ENCODE results near the gene TIE1. TPM values are rescaled to one million over a fixed set of nuclear protein-coding genes. Genes with fewer than 3 reads are reported as not detected.

Gene TIE1
- total RNA-seq, 2 experiments from 2014 or later: 0.15 to 0.66 TPM

DNA sequence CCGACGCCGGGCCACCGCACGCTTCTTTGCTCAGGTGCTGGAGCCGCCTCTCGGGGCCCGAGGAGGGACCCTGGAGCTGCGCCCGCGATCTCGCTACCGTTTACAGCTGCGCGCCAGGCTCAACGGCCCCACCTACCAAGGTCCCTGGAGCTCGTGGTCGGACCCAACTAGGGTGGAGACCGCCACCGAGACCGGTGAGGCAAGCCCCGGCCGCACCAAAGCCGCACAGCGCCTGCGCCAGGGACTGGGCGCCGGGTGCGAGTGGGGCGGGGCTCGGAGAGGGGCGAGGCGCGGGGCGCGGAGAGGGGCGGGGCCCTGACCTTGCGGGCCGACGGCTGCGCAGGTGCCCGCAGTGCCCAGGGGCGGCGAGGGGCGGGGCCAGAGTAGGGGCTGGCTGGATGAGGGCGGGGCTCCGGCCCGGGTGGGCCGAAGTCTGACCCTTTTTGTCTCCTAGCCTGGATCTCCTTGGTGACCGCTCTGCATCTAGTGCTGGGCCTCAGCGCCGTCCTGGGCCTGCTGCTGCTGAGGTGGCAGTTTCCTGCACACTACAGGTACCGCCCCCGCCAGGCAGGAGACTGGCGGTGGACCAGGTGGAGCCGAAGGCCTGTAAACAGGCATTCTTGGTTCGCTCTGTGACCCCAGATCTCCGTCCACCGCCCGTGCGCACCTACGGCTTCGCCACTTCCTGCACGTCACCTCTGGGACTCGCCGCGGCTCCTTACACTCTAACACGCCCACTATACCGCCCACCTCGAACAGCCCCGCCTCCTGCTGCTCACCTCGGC lies 48.2 kb downstream of the TIE1 start:
- H3K79me2 ChIP-seq (ENCODE audit: insufficient read depth, low read depth, low read length): no peaks in the 10 kb centered on the region
- POLR2A ChIA-PET: no interaction called here
- TF ChIP-seq, protein P1, sequence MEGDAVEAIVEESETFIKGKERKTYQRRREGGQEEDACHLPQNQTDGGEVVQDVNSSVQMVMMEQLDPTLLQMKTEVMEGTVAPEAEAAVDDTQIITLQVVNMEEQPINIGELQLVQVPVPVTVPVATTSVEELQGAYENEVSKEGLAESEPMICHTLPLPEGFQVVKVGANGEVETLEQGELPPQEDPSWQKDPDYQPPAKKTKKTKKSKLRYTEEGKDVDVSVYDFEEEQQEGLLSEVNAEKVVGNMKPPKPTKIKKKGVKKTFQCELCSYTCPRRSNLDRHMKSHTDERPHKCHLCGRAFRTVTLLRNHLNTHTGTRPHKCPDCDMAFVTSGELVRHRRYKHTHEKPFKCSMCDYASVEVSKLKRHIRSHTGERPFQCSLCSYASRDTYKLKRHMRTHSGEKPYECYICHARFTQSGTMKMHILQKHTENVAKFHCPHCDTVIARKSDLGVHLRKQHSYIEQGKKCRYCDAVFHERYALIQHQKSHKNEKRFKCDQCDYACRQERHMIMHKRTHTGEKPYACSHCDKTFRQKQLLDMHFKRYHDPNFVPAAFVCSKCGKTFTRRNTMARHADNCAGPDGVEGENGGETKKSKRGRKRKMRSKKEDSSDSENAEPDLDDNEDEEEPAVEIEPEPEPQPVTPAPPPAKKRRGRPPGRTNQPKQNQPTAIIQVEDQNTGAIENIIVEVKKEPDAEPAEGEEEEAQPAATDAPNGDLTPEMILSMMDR (conservative IDR thresholded peaks at IDR 0.05; ENCODE audit: low read length): no peak
- TF ChIP-seq EZH2phosphoT487 (IDR thresholded peaks at IDR 0.05; ENCODE audit: borderline replicate concordance, low read depth, low read length): no peak
- H3K4me3 ChIP-seq (ENCODE audit: low read depth, low read length, poor library complexity, severe bottlenecking): peak overlapping the region; percentile 64
- intact Hi-C loops (cut with micrococcal nuclease; ENCODE audit: unreplicated experiment): no loop called here
- H3K9me2 ChIP-seq (ENCODE audit: insufficient read depth, low read length): no peaks in the 10 kb centered on the region
- no TSS peak for BruUV-seq (replicated peaks)
- CTCF ChIA-PET (ENCODE audit: unreplicated experiment): no interaction called here
- DNase-seq (ENCODE audit: low spot score): peak; percentile 74
- peaks cover 16% of the 10 kb centered on the region for H3K4me1 ChIP-seq (ENCODE audit: insufficient read depth, low read length, poor library complexity, severe bottlenecking)
- H4K20me1 ChIP-seq (ENCODE audit: insufficient read depth, low read length): no peaks in the 10 kb centered on the region
- peak overlapping the region; percentile 66 for H2AFZ ChIP-seq (ENCODE audit: low read length)
- peak overlapping the region; percentile 72 for H3K4me2 ChIP-seq (ENCODE audit: low read length)
- H3K9me3 ChIP-seq (ENCODE audit: low read length): no peaks in the 10 kb centered on the region
- no peaks in the 10 kb centered on the region for H3K36me3 ChIP-seq (ENCODE audit: insufficient read depth, low read length)
- H3K27ac ChIP-seq (ENCODE audit: low read depth, low read length, poor library complexity, severe bottlenecking): peak overlapping the region; percentile 49

DNA sequence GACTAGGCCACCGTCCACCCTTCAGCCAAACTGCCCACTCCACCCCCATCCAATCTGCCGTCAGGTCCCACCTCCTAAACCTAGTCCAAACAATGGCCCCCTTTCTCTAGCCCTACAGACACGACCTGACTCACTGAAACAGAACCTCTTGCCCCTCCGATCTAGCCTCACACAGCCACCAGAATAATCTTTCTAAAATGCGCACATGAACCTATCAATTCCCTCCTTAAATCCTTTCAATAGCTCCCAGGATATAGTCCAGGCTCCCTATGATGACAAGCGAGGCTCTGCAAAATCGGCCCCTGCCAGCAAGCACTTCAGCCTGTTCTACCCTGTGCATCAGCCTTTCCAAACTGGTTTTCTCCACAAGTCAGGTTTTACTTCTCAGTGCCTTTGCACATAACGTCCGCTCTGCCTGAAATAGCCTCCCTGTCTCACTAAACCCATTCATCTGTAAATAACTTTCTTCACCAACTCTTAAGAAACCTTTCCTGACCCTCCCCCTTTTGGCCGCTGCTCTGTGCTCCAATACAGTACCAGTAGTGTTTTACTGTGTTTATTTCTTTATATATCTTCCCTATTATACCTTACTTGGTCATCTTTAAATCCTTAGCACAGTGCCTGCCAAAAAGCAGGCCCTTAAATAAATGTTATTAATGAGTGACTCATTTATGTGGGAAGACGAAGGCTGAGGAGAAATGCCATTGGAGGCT lies 49.0 kb downstream of the TIE1 start:
- H3K9me3 ChIP-seq (ENCODE audit: low read length): no peaks in the 10 kb centered on the region
- peaks cover 16% of the 10 kb centered on the region for H3K4me1 ChIP-seq (ENCODE audit: insufficient read depth, low read length, poor library complexity, severe bottlenecking)
- H2AFZ ChIP-seq (ENCODE audit: low read length): peak overlapping the region; percentile 46
- DNase-seq (ENCODE audit: low spot score): peak; percentile 36
- peak overlapping the region; percentile 49 for H3K27ac ChIP-seq (ENCODE audit: low read depth, low read length, poor library complexity, severe bottlenecking)
- TF ChIP-seq EZH2phosphoT487 (IDR thresholded peaks at IDR 0.05; ENCODE audit: borderline replicate concordance, low read depth, low read length): no peak
- TF ChIP-seq, protein P1 (conservative IDR thresholded peaks at IDR 0.05; ENCODE audit: low read length): no peak
- no peaks in the 10 kb centered on the region for H3K79me2 ChIP-seq (ENCODE audit: insufficient read depth, low read depth, low read length)
- BruUV-seq (replicated peaks): no TSS peak
- ChIA-PET CTCF (ENCODE audit: unreplicated experiment) (no interaction called here), POLR2A (interaction anchor here (0.6 to 1.3 kb wide), 3 partner anchors 9 to 1599 kb away, joined by 3 to 5 read pairs (median 3); partner anchors contain the start of gene CDC20)
- no peaks in the 10 kb centered on the region for H3K36me3 ChIP-seq (ENCODE audit: insufficient read depth, low read length)
- peak overlapping the region; percentile 72 for H3K4me2 ChIP-seq (ENCODE audit: low read length)
- intact Hi-C loops (cut with micrococcal nuclease; ENCODE audit: unreplicated experiment): no loop called here
- H3K4me3 ChIP-seq (ENCODE audit: low read depth, low read length, poor library complexity, severe bottlenecking): peak overlapping the region; percentile 64
- no peaks in the 10 kb centered on the region for H4K20me1 ChIP-seq (ENCODE audit: insufficient read depth, low read length)
- no peaks in the 10 kb centered on the region for H3K9me2 ChIP-seq (ENCODE audit: insufficient read depth, low read length)
